GM19239 (cell line): ENCODE data around the gene TOB2.
A peak's percentile ranks its signal among the peaks of the same experiment; 100 is the strongest.
"Not testable (repeated sequence)": the region's sequence is repeated elsewhere in the genome, so short reads cannot be mapped to it uniquely, and the experiment has no call there.

Experiments used
- DNase-seq: peaks from one replicate; pipeline ENCODE4 v3.0.0; 2011; ENCODE audit warnings: low spot score; ENCODE audit not compliant: insufficient read length
- FAIRE-seq: peaks from 2 replicates; lab custom pipeline; 2011; peaks lifted over from hg19 to GRCh38; lab: Jason Lieb, UNC

TOB2 gene

GRCh38 chr22:41434361-41435003, 12.1 kb downstream of the TOB2 start:
- not testable (repeated sequence) for FAIRE-seq

GRCh38 chr22:41433480-41433879, 13.1 kb downstream of the TOB2 start:
- DNase-seq, FAIRE-seq: not testable (repeated sequence)

More at GRCh38 chr22:41434361-41435003, 12.1 kb downstream of the TOB2 start:
- DNase-seq: not testable (repeated sequence)

GRCh38 chr22:41431656-41432055, 14.9 kb downstream of the TOB2 start:
- FAIRE-seq (no peak), DNase-seq (no peak)

- no peak for FAIRE-seq
- DNase-seq: no peak
These were observed 16.7 kb downstream of the TOB2 start for GRCh38 chr22:41429951-41430332.

- DNase-seq (no peak), FAIRE-seq (no peak)
These were observed 17.2 kb downstream of the TOB2 start for GRCh38 chr22:41429232-41429950.

- DNase-seq: no peak
- peak; percentile 74 for FAIRE-seq
These were observed 20.8 kb downstream of the TOB2 start for GRCh38 chr22:41425660-41426365.

GRCh38 chr22:41418717-41419116, 27.9 kb downstream of the TOB2 start:
- no peak for FAIRE-seq
- DNase-seq: no peak

- FAIRE-seq (no peak), DNase-seq (no peak)
These were observed 28.8 kb downstream of the TOB2 start for GRCh38 chr22:41417622-41418390.

- DNase-seq: no peak
- no peak for FAIRE-seq
These were observed 31.0 kb downstream of the TOB2 start for GRCh38 chr22:41415554-41415953.

GRCh38 chr22:41411021-41411851, 35.4 kb downstream of the TOB2 start:
- FAIRE-seq: no peak
- DNase-seq: no peak

GRCh38 chr22:41410311-41410751, 36.3 kb downstream of the TOB2 start:
- DNase-seq (no peak), FAIRE-seq (no peak)

- DNase-seq (no peak), FAIRE-seq (no peak)
These were observed 37.9 kb downstream of the TOB2 start for GRCh38 chr22:41408665-41409064.

- no peak for FAIRE-seq
- no peak for DNase-seq
These were observed 39.2 kb downstream of the TOB2 start for GRCh38 chr22:41407433-41407832.

- DNase-seq (no peak), FAIRE-seq (no peak)
These were observed 40.2 kb downstream of the TOB2 start for GRCh38 chr22:41406410-41406809.

- DNase-seq (no peak), FAIRE-seq (peak; percentile 11)
These were observed 41.0 kb downstream of the TOB2 start for GRCh38 chr22:41405588-41405987.

GRCh38 chr22:41403532-41404318, 42.9 kb downstream of the TOB2 start:
- peak; percentile 98 for FAIRE-seq
- DNase-seq: peak; percentile 97

- FAIRE-seq, DNase-seq: not testable (repeated sequence)
These were observed 43.8 kb downstream of the TOB2 start for GRCh38 chr22:41402851-41403250.

GRCh38 chr22:41401781-41402648, 44.6 kb downstream of the TOB2 start:
- DNase-seq (no peak), FAIRE-seq (no peak)
